GM19397 (cell line): Measurements from ENCODE around the gene TRAFD1.
"Not testable (repeated sequence)": the region's sequence is repeated elsewhere in the genome, so short reads cannot be mapped to it uniquely, and the experiment has no call there.

Experiments used
- ATAC-seq: cut with Tn5 transposase; IDR thresholded peaks from one replicate; pipeline ENCODE4 v1.9.1; 2021; ENCODE audit warnings: mild to moderate bottlenecking, moderate library complexity; ENCODE audit not compliant: unreplicated experiment

Gene TRAFD1

GRCh38 chr12:112158461-112159145 lies 33.2 kb downstream of the TRAFD1 start:
- not testable (repeated sequence) for ATAC-seq

- no peak for ATAC-seq
Measured at GRCh38 chr12:112159146-112159541, 33.8 kb downstream of the TRAFD1 start.

- no peak for ATAC-seq
Measured at GRCh38 chr12:112160611-112161010, 35.3 kb downstream of the TRAFD1 start.

- no peak for ATAC-seq
Measured at GRCh38 chr12:112161711-112162110, 36.4 kb downstream of the TRAFD1 start.

- ATAC-seq = no peak
Measured at GRCh38 chr12:112162241-112162790, 37.0 kb downstream of the TRAFD1 start.

- ATAC-seq = no peak
Measured at GRCh38 chr12:112163056-112163455, 37.7 kb downstream of the TRAFD1 start.

- ATAC-seq = no peak
Measured at GRCh38 chr12:112163471-112163991, 38.2 kb downstream of the TRAFD1 start.

GRCh38 chr12:112164011-112164660 lies 38.8 kb downstream of the TRAFD1 start:
- no peak for ATAC-seq

GRCh38 chr12:112165624-112166023 lies 40.3 kb downstream of the TRAFD1 start:
- ATAC-seq = no peak

GRCh38 chr12:112166051-112167015 lies 41.0 kb downstream of the TRAFD1 start:
- no peak for ATAC-seq

- ATAC-seq = no peak
Measured at GRCh38 chr12:112167031-112167461, 41.7 kb downstream of the TRAFD1 start.

GRCh38 chr12:112167718-112168525 lies 42.6 kb downstream of the TRAFD1 start:
- ATAC-seq = no peak

GRCh38 chr12:112168561-112168971 lies 43.2 kb downstream of the TRAFD1 start:
- ATAC-seq = no peak

- ATAC-seq = no peak
Measured at GRCh38 chr12:112169161-112169872, 44.0 kb downstream of the TRAFD1 start.

GRCh38 chr12:112169966-112170365 lies 44.6 kb downstream of the TRAFD1 start:
- ATAC-seq = no peak

- no peak for ATAC-seq
Measured at GRCh38 chr12:112170376-112170775, 45.0 kb downstream of the TRAFD1 start.

- ATAC-seq = no peak
Measured at GRCh38 chr12:112170971-112171596, 45.7 kb downstream of the TRAFD1 start.

GRCh38 chr12:112172556-112173324 lies 47.4 kb downstream of the TRAFD1 start:
- no peak for ATAC-seq
